Thyroid gland (tissue), 4 donors: Measurements from ENCODE around the gene ARFGAP2.

Experiments used
- POLR2A ChIP-seq, 2 donors: fragments of 450-650 bp; IDR thresholded peaks; one replicate each; pipeline ENCODE4 v1.6.1; 2017; ENCODE audit warnings: antibody characterized with exemption in 2 of 2, mild to moderate bottlenecking in 2 of 2, moderate library complexity in 1 of 2
- TF ChIP-seq, protein P1 (sequence below), 6 experiments: fragments of 200-600 bp in 3 of 6; fragments of 450-650 bp in 3 of 6; sonication (generic) in 3 of 6; IDR thresholded peaks; one replicate each; pipeline ENCODE4 v1.5.1; 2016 to 2019; ENCODE audit warnings: antibody characterized with exemption in 6 of 6, mild to moderate bottlenecking in 2 of 6, inconsistent platforms in 1 of 6, moderate library complexity in 1 of 6

GRCh38 chr11:47166368-47166767, 10.3 kb downstream of the ARFGAP2 start:
- TF ChIP-seq, protein P1, sequence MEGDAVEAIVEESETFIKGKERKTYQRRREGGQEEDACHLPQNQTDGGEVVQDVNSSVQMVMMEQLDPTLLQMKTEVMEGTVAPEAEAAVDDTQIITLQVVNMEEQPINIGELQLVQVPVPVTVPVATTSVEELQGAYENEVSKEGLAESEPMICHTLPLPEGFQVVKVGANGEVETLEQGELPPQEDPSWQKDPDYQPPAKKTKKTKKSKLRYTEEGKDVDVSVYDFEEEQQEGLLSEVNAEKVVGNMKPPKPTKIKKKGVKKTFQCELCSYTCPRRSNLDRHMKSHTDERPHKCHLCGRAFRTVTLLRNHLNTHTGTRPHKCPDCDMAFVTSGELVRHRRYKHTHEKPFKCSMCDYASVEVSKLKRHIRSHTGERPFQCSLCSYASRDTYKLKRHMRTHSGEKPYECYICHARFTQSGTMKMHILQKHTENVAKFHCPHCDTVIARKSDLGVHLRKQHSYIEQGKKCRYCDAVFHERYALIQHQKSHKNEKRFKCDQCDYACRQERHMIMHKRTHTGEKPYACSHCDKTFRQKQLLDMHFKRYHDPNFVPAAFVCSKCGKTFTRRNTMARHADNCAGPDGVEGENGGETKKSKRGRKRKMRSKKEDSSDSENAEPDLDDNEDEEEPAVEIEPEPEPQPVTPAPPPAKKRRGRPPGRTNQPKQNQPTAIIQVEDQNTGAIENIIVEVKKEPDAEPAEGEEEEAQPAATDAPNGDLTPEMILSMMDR (IDR thresholded peaks at IDR 0.05), result no peak
- TF ChIP-seq POLR2A (IDR thresholded peaks at IDR 0.05), result no peak
